ENCODE measurements around the gene KRT2. TPM values are rescaled to one million over a fixed set of nuclear protein-coding genes. Genes with fewer than 3 reads are reported as not detected.

Gene KRT2
- total RNA-seq, 1 donor from 2014 or later = not detected

DNA sequence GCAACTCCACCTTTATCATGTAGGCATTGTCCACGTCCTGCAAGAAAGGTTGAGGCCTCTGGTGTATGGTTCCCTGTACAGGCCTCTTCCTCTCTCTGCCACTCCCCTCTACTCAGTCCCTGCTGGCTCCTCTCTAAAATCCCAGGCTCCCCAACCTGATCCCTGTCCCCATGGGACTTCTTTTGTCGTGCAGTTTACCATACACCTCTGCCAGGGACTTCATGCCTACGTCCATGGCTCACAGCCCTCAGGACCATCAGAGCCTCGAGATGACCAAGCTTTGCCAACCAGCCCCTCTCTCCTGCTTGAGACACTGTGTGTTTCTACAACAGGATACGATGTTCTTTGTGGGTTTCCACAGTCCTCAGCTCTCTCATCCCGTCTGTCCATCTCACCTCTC lies 2.9 kb downstream of the KRT2 start:
- TF ChIP-seq, protein P1, sequence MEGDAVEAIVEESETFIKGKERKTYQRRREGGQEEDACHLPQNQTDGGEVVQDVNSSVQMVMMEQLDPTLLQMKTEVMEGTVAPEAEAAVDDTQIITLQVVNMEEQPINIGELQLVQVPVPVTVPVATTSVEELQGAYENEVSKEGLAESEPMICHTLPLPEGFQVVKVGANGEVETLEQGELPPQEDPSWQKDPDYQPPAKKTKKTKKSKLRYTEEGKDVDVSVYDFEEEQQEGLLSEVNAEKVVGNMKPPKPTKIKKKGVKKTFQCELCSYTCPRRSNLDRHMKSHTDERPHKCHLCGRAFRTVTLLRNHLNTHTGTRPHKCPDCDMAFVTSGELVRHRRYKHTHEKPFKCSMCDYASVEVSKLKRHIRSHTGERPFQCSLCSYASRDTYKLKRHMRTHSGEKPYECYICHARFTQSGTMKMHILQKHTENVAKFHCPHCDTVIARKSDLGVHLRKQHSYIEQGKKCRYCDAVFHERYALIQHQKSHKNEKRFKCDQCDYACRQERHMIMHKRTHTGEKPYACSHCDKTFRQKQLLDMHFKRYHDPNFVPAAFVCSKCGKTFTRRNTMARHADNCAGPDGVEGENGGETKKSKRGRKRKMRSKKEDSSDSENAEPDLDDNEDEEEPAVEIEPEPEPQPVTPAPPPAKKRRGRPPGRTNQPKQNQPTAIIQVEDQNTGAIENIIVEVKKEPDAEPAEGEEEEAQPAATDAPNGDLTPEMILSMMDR (IDR thresholded peaks at IDR 0.05) = no peak
- ChIA-PET CTCF (no interaction called here), POLR2A (no interaction called here)
- DNase-seq = no peak
- H3K36me3 Mint-ChIP-seq (ENCODE audit: low read depth) = no peaks in the 10 kb centered on the region
- no peaks in the 10 kb centered on the region for H3K4me1 Mint-ChIP-seq
- no peak overlapping the region for H3K4me3 Mint-ChIP-seq
- no peak overlapping the region for H3K27ac Mint-ChIP-seq
- ATAC-seq (ENCODE audit: low read depth) = no peak
- no peaks in the 10 kb centered on the region for H3K9me3 Mint-ChIP-seq
- no peaks in the 10 kb centered on the region for H3K27me3 Mint-ChIP-seq
- intact Hi-C loops (cut with micrococcal nuclease) = no loop called here

DNA sequence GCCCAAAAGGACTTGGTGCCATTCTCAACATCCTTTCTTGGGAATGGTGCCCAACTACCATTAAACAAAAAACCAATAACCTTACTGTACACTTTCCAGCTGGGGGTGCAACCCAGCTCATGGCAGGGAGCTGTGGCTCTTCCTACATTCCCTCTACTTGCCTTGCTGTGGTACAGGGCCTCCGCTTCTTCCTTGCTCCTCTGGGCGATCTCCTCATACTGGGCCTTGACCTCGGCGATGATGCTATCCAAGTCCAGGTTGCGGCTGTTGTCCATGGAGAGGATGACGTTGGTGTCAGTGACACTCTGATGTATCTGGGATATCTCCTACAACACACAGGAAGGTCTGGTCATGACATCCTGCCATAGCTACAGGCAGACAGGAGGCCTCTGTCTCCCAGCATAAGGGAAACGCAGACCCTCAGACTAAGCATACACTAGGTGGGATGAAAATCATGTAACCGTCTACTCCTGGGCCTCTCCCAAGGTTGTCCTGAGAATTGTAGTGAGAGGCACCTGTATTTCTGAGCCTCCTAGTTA lies 3.9 kb downstream of the KRT2 start:
- ATAC-seq (ENCODE audit: low read depth) = no peak
- H3K4me3 Mint-ChIP-seq = no peak overlapping the region
- TF ChIP-seq, protein P1 (IDR thresholded peaks at IDR 0.05) = no peak
- H3K36me3 Mint-ChIP-seq (ENCODE audit: low read depth) = no peaks in the 10 kb centered on the region
- no peak for DNase-seq
- CTCF ChIA-PET = no interaction called here
- no peak overlapping the region for H3K27ac Mint-ChIP-seq
- H3K27me3 Mint-ChIP-seq = peaks cover 3% of the 10 kb centered on the region
- POLR2A ChIA-PET = no interaction called here
- no peaks in the 10 kb centered on the region for H3K4me1 Mint-ChIP-seq
- intact Hi-C loops (cut with micrococcal nuclease) = no loop called here
- H3K9me3 Mint-ChIP-seq = no peaks in the 10 kb centered on the region

DNA sequence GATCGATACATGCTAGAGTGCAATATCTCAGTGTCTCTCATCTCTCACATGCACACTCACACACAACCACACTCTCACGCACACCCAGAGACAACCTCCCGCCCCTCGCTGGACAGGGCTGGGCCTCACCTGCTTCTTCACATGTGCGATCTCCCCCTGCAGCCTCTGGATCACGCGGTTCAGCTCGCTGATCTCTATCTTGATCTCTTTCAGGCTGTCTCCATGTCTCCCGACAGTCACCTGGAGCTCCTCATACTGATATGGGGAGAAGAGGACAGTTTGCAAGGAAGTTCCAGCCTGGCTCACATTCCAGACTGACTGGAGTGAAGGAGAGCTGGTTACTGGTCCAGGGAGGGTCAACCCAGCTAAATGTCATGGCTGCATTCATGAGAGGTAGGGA lies 4.4 kb downstream of the KRT2 start:
- ATAC-seq (ENCODE audit: low read depth) (no peak), DNase-seq (no peak)
- H3K4me1 Mint-ChIP-seq = no peaks in the 10 kb centered on the region
- no peaks in the 10 kb centered on the region for H3K36me3 Mint-ChIP-seq (ENCODE audit: low read depth)
- no peak overlapping the region for H3K27ac Mint-ChIP-seq
- TF ChIP-seq, protein P1 (IDR thresholded peaks at IDR 0.05) = no peak
- H3K27me3 Mint-ChIP-seq = peaks cover 4% of the 10 kb centered on the region
- ChIA-PET POLR2A (no interaction called here), CTCF (no interaction called here)
- intact Hi-C loops (cut with micrococcal nuclease) = no loop called here
- no peaks in the 10 kb centered on the region for H3K9me3 Mint-ChIP-seq
- H3K4me3 Mint-ChIP-seq = no peak overlapping the region

DNA sequence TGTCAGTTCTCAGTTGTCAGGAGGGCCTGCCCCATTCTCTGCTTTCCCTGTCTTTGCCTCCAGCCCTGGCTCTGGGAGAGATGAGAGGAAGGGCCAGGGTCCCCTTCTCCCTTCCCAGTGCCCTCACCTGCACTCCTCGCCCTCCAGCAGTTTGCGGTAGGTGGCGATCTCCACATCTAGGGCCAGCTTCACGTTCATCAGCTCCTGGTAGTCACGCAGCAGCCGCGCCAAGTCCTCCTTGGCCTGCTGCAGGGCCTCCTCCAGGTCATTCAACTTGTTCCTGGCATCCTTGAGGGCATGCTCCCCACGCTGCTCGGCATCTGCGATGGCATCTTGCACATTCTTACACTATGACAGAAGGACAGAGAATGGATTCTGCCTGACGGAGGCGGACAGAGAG lies 5.4 kb downstream of the KRT2 start:
- ATAC-seq (ENCODE audit: low read depth) (no peak), DNase-seq (no peak)
- POLR2A ChIA-PET = no interaction called here
- TF ChIP-seq, protein P1 (IDR thresholded peaks at IDR 0.05) = no peak
- no peaks in the 10 kb centered on the region for H3K36me3 Mint-ChIP-seq (ENCODE audit: low read depth)
- CTCF ChIA-PET = no interaction called here
- no peak overlapping the region for H3K27ac Mint-ChIP-seq
- H3K4me3 Mint-ChIP-seq = no peak overlapping the region
- intact Hi-C loops (cut with micrococcal nuclease) = no loop called here
- no peaks in the 10 kb centered on the region for H3K9me3 Mint-ChIP-seq
- H3K4me1 Mint-ChIP-seq = no peaks in the 10 kb centered on the region
- peaks cover 4% of the 10 kb centered on the region for H3K27me3 Mint-ChIP-seq

DNA sequence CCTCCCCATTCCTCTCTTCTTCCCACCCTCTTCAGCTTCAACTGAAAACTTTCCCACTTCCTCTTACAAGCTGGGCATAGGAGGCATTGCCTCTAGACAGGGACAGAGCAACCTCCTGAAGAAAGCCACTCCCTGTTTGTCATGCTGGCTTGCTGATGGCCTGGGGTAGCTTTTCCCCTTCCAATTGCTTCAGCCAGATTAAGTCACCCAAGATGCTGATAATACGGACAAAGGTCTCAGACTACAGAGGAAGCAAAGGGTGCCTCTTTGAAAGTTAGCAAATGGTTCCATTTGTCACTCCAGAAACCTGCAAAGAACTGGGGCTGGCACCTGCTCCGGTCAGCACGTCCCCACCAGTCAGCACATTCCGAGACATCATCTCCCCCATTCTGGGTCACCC lies 6.0 kb downstream of the KRT2 start:
- ChIA-PET POLR2A (no interaction called here), CTCF (no interaction called here)
- H3K36me3 Mint-ChIP-seq (ENCODE audit: low read depth) = no peaks in the 10 kb centered on the region
- peaks cover 4% of the 10 kb centered on the region for H3K27me3 Mint-ChIP-seq
- H3K27ac Mint-ChIP-seq = no peak overlapping the region
- no peak overlapping the region for H3K4me3 Mint-ChIP-seq
- H3K4me1 Mint-ChIP-seq = no peaks in the 10 kb centered on the region
- no peak for DNase-seq
- no peak for ATAC-seq (ENCODE audit: low read depth)
- no peaks in the 10 kb centered on the region for H3K9me3 Mint-ChIP-seq
- intact Hi-C loops (cut with micrococcal nuclease) = no loop called here
- TF ChIP-seq, protein P1 (IDR thresholded peaks at IDR 0.05) = no peak

Measured in activated B cell treated with CpG ODN at 0.5 μM for 24 hours (primary cell).